ENCODE results near the gene STARD3NL.

The STARD3NL gene

DNA sequence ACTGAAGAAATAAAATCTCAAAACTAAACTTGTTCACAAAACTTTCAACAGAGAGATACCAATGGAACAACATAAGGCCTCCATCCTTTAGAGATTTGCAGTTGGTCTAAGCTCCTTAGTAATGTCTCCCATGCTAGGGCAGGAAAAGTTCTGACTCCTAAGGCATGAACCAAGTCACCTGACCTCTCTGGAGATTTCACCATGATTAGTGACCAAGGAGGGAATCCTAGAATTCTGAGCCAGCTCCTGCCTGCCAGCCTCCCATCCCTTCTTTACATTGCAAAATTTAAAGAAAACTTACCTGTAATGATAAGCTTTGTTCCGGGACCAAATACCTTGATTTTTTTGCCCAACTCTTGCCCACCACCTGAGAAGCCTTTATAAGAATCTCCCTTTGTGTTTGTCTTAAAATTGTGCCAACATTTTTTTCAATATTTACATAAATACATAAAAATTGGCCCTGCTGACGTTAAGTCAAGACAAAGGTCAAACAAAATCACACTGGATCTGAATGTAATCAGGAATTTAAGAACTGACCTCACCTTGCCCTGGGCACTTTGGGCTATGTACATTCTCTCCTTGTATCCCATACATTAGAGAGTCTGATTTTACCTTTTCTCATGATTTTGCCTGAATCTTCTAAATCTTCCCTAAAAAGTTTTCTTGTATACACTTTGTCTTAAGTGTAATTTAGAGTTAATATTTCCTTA, 95.4 kb downstream of the STARD3NL start, which contains the start of gene TARP:
Gene TARP, minus strand, starts transcription at position 351 of the 710 bp plus-strand sequence.
- Histone ChIP-seq H4K20me1 (no peaks in the 10 kb centered on the region), H3K9me3 (replicated peaks in 1 of 11) (no peaks in the 10 kb centered on the region), H3K36me3 (no peaks in the 10 kb centered on the region), H3K27me3 (no peaks in the 10 kb centered on the region), H3K4me2 (peak within 1 kb of the TSS in 3 of 11 experiments; percentile 8 to 33 (median 14); a peak in 2 of 22 replicates), H3K4me1 (peaks cover 7 to 28% (median 12%) of the 10 kb centered on the region in 10 experiments; a peak in 17 of 20 replicates), H3K9ac (no peak within 1 kb of the TSS), H3K4me3 (peak within 1 kb of the TSS in 1 of 10 experiments; percentile 30; a peak in 1 of 20 replicates), H3K27ac (no peak within 1 kb of the TSS)
- no peak for TF ChIP-seq Cebpa-rat (IDR thresholded peaks at IDR 0.05)

DNA sequence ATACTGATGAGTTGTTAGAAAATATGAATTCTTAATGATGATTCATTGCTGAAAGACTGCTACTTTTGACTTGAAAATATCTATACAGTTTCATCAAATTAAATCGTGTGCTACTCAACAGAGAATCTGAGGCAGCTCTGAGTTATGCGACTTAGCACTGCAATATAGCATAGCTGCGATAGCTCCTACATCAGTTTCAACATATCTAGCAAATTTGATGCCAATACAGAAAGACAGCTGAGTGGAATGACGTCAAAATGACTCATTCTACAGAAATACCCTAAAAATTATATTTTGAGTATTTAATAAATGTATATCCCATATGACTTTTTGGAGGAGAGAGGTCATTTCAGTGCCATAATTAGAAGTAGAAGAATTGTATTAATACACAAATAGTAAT, 96.4 kb downstream of the STARD3NL start:
- H3K4me1 ChIP-seq = peaks cover 7 to 28% (median 12%) of the 10 kb centered on the region in 10 experiments; a peak in 17 of 20 replicates
- no peak overlapping the region for H3K9ac ChIP-seq
- peak overlapping the region in 3 of 11 experiments; percentile 8 to 33 (median 14); a peak in 2 of 22 replicates for H3K4me2 ChIP-seq
- H3K9me3 ChIP-seq (replicated peaks in 1 of 11) = no peaks in the 10 kb centered on the region
- TF ChIP-seq Cebpa-rat (IDR thresholded peaks at IDR 0.05) = no peak
- no peaks in the 10 kb centered on the region for H3K36me3 ChIP-seq
- H3K27ac ChIP-seq = no peak overlapping the region
- H3K4me3 ChIP-seq = peak overlapping the region in 1 of 10 experiments; percentile 30; a peak in 1 of 20 replicates
- no peaks in the 10 kb centered on the region for H4K20me1 ChIP-seq
- no peaks in the 10 kb centered on the region for H3K27me3 ChIP-seq

DNA sequence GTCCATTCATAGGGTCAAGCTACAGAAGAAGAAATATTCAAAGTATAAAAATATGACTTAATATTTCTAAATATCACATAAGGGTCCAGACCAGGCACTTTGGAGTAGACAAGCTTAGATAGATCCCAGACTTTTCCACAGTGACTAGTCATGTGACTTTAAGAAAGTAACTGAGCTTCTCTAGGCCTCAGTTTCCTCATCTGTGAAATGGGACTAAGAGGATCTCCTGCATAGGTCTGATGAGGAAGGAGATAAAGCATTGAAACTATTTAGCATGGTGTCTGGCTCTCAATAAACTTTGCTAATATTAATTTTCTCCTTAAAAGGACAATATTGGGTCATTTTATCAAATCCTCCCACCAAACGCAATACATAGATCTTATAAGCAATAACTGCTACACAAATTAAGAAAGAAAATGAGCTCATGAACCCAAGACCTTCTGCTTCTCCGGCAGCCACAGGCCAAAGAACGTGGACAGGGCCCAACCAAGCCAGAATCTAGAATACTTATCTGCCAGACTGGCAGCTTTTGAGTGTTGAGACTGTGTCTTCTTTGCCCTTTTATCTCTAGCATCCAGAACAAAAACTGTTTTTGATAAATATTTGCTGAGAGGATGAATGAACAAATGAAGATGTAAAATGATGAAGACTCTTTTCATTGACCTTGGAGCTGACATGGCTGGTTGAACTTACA, 97.0 kb downstream of the STARD3NL start:
- no peaks in the 10 kb centered on the region for H4K20me1 ChIP-seq
- H3K9ac ChIP-seq = no peak overlapping the region
- peaks cover 7 to 28% (median 12%) of the 10 kb centered on the region in 10 experiments; a peak in 17 of 20 replicates for H3K4me1 ChIP-seq
- no peaks in the 10 kb centered on the region for H3K36me3 ChIP-seq
- peak overlapping the region in 2 of 10 experiments; percentile 25 to 43; a peak in 2 of 20 replicates for H3K4me3 ChIP-seq
- H3K9me3 ChIP-seq (replicated peaks in 1 of 11) = no peaks in the 10 kb centered on the region
- peak overlapping the region in 1 of 11 experiments; percentile 12; a peak in 3 of 22 replicates for H3K27ac ChIP-seq
- TF ChIP-seq Cebpa-rat (IDR thresholded peaks at IDR 0.05) = no peak
- H3K4me2 ChIP-seq = peak overlapping the region in 3 of 11 experiments; percentile 61 to 73 (median 70); a peak in 3 of 22 replicates
- H3K27me3 ChIP-seq = no peaks in the 10 kb centered on the region

DNA sequence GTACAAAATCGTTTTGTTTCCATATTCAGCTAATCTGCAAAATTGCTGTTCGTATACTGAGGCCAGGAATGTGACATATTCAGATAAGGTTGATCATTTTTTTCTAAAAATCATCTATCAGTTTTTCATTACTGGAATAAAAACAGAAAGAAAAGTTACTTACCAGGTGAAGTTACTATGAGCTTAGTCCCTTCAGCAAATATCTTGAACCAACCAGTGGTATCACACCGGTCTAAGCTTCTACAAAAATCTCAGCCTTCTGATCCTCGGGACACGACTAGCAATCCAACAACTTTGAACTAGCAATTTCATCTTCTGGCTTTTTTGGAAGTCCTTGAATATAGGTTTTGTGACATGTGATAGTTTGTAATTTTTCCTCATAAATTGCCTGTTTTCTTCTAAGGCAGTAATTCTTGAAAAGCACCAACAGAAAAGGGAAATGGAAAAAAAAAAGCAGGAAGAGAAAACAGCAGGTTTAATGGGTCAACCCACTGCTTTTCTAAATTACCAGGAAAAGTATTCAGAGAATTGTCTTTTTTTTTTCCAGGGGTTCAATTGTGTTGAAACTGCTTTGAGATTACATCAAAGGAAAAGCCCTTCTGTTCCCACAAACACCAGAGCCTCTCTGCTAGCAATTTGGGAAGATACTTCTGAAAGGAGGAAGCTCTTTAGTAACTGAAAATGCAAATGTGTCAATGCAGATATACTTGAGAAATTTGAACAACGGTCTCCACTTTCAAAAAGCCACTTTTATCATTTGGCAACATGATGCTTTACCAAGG, 98.2 kb downstream of the STARD3NL start:
- H3K36me3 ChIP-seq = no peaks in the 10 kb centered on the region
- H3K9me3 ChIP-seq (replicated peaks in 1 of 11) = no peaks in the 10 kb centered on the region
- H3K27me3 ChIP-seq = no peaks in the 10 kb centered on the region
- no peaks in the 10 kb centered on the region for H4K20me1 ChIP-seq
- H3K9ac ChIP-seq = peak overlapping the region in 2 of 11 experiments; percentile 19 to 25; a peak in 2 of 22 replicates
- TF ChIP-seq Cebpa-rat (IDR thresholded peaks at IDR 0.05) = no peak
- H3K27ac ChIP-seq = peak overlapping the region in 6 of 11 experiments; percentile 2 to 67 (median 50); a peak in 8 of 22 replicates
- peaks cover 7 to 28% (median 12%) of the 10 kb centered on the region in 10 experiments; a peak in 17 of 20 replicates for H3K4me1 ChIP-seq
- peak overlapping the region in 10 of 11 experiments; percentile 19 to 90 (median 59); a peak in 16 of 22 replicates for H3K4me2 ChIP-seq
- H3K4me3 ChIP-seq = peak overlapping the region in 1 of 10 experiments; percentile 43; a peak in 3 of 20 replicates

DNA sequence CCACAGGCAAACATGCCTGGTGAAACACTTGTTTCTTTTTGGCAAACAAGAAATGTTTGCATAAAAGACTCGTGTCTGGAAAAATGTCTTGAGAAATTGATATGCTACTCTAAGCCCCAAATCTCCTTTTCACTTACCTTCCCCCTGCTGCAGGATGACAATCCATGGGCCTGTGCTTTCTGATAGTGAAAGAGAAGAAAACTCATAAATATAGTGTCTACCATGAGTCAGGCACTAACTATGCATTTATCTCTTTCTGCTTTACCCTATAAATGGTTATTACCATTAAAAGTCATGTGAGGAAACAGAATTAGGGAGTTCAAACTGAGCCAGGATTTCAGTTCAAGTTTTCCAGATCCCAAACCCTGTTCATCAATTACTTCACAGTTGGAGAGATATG, 102.0 kb downstream of the STARD3NL start:
- H3K4me3 ChIP-seq = no peak overlapping the region

More for the DNA sequence above, 102.0 kb downstream of the STARD3NL start:
- no peaks in the 10 kb centered on the region for H3K27me3 ChIP-seq
- no peak for TF ChIP-seq Cebpa-rat (IDR thresholded peaks at IDR 0.05)
- H3K27ac ChIP-seq = no peak overlapping the region
- H4K20me1 ChIP-seq = no peaks in the 10 kb centered on the region
- H3K9me3 ChIP-seq (replicated peaks in 1 of 11) = no peaks in the 10 kb centered on the region
- H3K9ac ChIP-seq = no peak overlapping the region
- H3K4me1 ChIP-seq = peaks cover 21 to 52% (median 31%) of the 10 kb centered on the region in 10 experiments
- H3K36me3 ChIP-seq = no peaks in the 10 kb centered on the region
- no peak overlapping the region for H3K4me2 ChIP-seq
